Fibroblast of skin of left quadriceps (primary cell): ENCODE results near the gene OR7G1.
"Not testable (repeated sequence)": the region's sequence is repeated elsewhere in the genome, so short reads cannot be mapped to it uniquely, and the experiment has no call there.

ENCODE experiments used
- DNase-seq, 2 experiments: peaks; one replicate each; pipeline ENCODE4 v3.0.0-alpha.2; 2013; ENCODE audit warnings: low read depth in 2 of 2

The OR7G1 gene

GRCh38 chr19:9078651-9079050 is 36.9 kb downstream of the OR7G1 start:
- DNase-seq = no peak

- no peak for DNase-seq
These were observed 38.7 kb downstream of the OR7G1 start for GRCh38 chr19:9076901-9077300.

GRCh38 chr19:9075064-9075949 is 40.3 kb downstream of the OR7G1 start:
- DNase-seq = peak; percentile 68 to 75

GRCh38 chr19:9073806-9074205 is 41.8 kb downstream of the OR7G1 start:
- no peak for DNase-seq

- not testable (repeated sequence) for DNase-seq
These were observed 43.8 kb downstream of the OR7G1 start for GRCh38 chr19:9071720-9072119.

GRCh38 chr19:9070066-9070465 is 45.5 kb downstream of the OR7G1 start:
- DNase-seq = no peak

- no peak for DNase-seq
These were observed 50.0 kb downstream of the OR7G1 start for GRCh38 chr19:9065457-9066014.
